ENCODE measurements around the gene NRARP.
"Not testable (repeated sequence)": the region's sequence is repeated elsewhere in the genome, so short reads cannot be mapped to it uniquely, and the experiment has no call there.

NRARP gene

GRCh38 chr9:137302118-137302448, at the start of gene NRARP:
NRARP (minus strand) TSS chr9:137302271; CDS start chr9:137301928, 343 bp downstream.
- no peak for DNase-seq (ENCODE audit: low spot score)

GRCh38 chr9:137350696-137351584, 48.9 kb upstream of the NRARP start:
- DNase-seq (ENCODE audit: low spot score) = peak; percentile 28

GRCh38 chr9:137349471-137350033, 47.5 kb upstream of the NRARP start:
- no peak for DNase-seq (ENCODE audit: low spot score)

GRCh38 chr9:137348769-137349470, 46.8 kb upstream of the NRARP start:
- no peak for DNase-seq (ENCODE audit: low spot score)

- DNase-seq (ENCODE audit: low spot score) = no peak
These were observed 45.9 kb upstream of the NRARP start for GRCh38 chr9:137347928-137348327.

GRCh38 chr9:137342482-137342881, 40.4 kb upstream of the NRARP start:
- DNase-seq (ENCODE audit: low spot score) = no peak

- DNase-seq (ENCODE audit: low spot score) = no peak
These were observed 39.2 kb upstream of the NRARP start for GRCh38 chr9:137341227-137341626.

- not testable (repeated sequence) for DNase-seq (ENCODE audit: low spot score)
These were observed 37.9 kb upstream of the NRARP start for GRCh38 chr9:137339908-137340462.

GRCh38 chr9:137339045-137339907, 37.2 kb upstream of the NRARP start:
- DNase-seq (ENCODE audit: low spot score) = no peak

GRCh38 chr9:137336735-137337134, 34.7 kb upstream of the NRARP start:
- DNase-seq (ENCODE audit: low spot score) = no peak

- DNase-seq (ENCODE audit: low spot score) = no peak
These were observed 31.1 kb upstream of the NRARP start for GRCh38 chr9:137333016-137333671.

- no peak for DNase-seq (ENCODE audit: low spot score)
These were observed 29.9 kb upstream of the NRARP start for GRCh38 chr9:137331929-137332328.

GRCh38 chr9:137330689-137331088, 28.6 kb upstream of the NRARP start:
- DNase-seq (ENCODE audit: low spot score) = no peak

GRCh38 chr9:137329590-137329989, 27.5 kb upstream of the NRARP start:
- not testable (repeated sequence) for DNase-seq (ENCODE audit: low spot score)

GRCh38 chr9:137327641-137328550, 25.8 kb upstream of the NRARP start:
- not testable (repeated sequence) for DNase-seq (ENCODE audit: low spot score)

- no peak for DNase-seq (ENCODE audit: low spot score)
These were observed 24.5 kb upstream of the NRARP start for GRCh38 chr9:137326445-137327065.

GRCh38 chr9:137325799-137326198, 23.7 kb upstream of the NRARP start:
- DNase-seq (ENCODE audit: low spot score) = no peak

- no peak for DNase-seq (ENCODE audit: low spot score)
These were observed 23.1 kb upstream of the NRARP start for GRCh38 chr9:137325124-137325523.

GRCh38 chr9:137323531-137324331, 21.7 kb upstream of the NRARP start:
- no peak for DNase-seq (ENCODE audit: low spot score)
